Measurements from ENCODE around the gene MRE11. TPM values are rescaled to one million over a fixed set of nuclear protein-coding genes. Genes with fewer than 3 reads are reported as not detected.
"Not testable (repeated sequence)": the region's sequence is repeated elsewhere in the genome, so short reads cannot be mapped to it uniquely, and the experiment has no call there.

Gene MRE11
- total RNA-seq, 1 donor from 2014 or later = 40.7 TPM

DNA sequence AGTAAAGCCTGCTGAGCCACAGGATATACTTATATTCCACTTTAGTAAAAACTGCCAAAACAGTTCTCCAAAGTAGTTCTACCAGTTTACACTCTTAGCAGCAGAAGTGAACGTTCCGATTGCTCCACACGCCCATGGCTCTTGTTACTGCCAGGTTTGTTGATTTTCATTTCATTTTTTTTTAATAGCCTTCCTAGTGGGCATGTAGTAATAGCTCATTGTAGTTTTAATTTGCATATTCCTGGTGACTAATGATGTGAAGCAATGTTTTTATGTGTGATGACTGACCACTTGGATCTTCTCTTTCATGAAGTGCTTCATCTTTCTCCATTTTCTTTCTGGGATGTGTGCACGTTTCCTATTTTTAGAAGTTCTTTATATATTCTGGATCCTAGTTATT, 13.8 kb upstream of the MRE11 start:
- intact Hi-C loops (cut with micrococcal nuclease) = no loop called here

DNA sequence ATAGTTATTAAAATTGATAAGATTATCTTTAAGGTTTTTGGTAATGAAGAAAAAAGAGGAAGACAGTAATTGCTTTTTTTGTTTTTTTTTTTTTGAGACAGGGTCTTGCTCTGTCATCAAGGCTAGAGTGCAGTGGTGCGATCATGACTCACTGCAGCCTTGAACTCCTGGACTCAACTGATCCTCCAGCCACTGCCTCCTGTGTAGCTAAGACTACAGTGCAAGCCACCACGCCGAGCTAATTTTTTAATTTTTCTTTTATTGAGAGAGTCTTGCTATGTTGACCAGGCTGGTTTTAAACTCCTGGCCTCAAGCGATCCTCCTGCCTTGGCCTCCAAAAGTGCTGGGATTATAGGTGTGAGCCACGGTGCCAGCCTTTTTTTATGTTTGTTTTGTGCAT, 12.9 kb upstream of the MRE11 start:
- intact Hi-C loops (cut with micrococcal nuclease) = not testable (repeated sequence)

DNA sequence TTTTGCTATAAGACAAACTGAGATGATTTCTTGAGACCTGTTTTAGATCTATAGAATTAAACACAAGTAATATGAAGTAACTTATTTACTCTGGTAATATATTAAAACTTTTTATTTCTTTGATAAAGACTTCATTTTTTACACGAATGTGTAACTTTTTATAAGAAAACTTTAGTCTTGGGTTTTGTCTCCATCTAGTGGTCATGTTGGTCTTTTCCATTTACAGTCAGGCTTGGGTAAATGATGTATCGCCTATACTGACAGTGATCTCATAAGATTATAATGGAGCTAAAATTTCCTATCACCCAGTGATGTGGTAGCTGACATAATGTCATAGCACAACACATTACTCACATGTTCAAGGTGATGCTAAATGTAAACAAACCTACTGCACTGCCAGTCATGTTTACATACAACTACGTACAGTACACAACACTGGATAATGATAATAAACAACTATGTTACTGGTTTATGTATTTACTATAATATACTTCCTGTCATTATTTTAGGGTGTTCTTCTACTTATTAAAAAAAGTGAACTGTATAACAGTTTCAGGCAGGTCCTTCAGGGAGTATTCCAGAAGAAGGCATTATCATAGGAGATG, 11.1 kb upstream of the MRE11 start:
- intact Hi-C loops (cut with micrococcal nuclease) = loop anchor here (1.0 to 2.0 kb wide), 3 partner anchors 179 to 610 kb away; no protein-coding TSS in a partner anchor

DNA sequence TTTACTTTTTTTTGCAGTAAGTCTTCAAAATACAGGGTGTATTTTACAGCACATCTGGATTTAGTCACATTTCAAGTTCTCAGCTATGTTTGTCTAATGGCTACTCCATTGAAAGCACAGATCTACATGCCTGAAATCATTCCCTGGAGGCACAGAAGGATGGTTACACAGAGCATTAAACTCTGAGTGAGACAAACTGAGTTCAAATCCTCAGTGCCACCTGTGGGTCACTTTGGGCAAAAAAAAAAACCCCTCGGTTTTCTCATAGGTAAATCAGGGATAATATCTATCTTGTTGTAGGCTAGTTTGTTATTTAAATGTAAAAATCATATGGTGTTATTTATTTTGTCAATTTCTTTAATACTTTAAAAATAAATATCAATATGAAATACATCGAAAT, 7.9 kb upstream of the MRE11 start:
- intact Hi-C loops (cut with micrococcal nuclease) = no loop called here

DNA sequence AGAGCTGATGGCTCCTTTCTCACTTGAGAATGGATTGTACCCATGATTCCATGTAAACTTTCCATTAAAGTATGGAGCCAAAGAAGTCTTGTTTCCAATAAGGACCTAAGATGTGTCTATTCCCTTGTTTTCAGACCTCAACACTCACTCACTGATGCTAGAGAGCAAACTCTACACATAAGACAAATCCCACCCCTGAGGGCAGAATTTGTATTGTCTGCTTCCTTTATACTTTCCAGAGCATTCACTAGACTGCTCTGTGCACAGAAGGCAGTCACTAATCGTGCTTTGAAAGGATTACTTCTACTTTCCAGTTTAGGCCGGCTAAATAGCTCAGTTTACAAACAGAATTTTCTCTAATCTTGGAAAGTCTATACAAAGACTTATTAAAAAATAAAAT, 6.5 kb upstream of the MRE11 start:
- intact Hi-C loops (cut with micrococcal nuclease) = no loop called here

DNA sequence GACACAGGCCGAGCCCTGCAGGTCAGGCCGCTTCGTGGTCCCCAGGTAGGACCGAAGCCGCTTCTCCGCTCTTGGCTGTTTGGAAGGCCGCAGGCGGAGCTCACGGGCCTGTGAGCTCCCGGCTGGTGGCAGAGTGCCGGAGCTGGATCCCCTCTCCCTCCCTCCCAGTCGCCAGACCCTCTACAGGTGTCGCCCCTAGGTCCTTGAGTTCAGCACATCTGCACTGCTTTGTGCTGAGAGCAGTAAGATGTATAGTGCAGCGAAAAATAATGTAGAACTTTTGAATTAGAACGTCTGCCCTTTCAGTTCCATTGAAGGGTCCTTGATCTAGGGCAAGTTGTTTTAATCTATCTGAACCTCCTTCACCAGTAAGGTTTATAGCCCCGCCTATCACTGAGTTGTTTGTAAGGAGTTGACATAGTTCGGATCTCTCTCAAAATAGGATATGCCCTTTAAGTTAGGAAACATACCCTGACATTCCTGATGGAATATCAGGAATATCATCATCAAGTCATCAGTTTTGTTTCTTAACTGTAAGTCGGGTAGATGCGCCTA, 559 bp upstream of the MRE11 start:
- intact Hi-C loops (cut with micrococcal nuclease) = loop anchor here (2.0 to 5.0 kb wide), 3 partner anchors 573 to 1297 kb away; partner anchors contain the start of genes CEP57, MED17 and SRSF8

DNA sequence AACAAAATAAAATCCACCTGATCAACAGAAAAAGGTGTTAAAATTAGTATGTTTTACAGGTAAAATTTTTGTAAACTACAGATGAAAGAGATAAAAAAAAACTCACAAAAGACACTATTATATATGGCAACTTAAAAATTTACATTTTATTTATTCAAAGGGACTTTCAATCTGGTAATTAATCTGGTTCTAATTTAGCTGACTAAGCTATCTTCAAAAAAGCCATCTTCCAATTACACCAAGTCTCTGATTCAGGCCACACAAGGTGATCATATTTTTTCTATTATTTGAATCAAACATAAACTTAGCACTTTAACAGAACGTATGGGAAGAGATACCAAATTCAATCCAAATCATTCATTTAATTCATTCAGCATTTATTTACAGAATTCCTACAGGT, 7.6 kb downstream of the MRE11 start:
- intact Hi-C loops (cut with micrococcal nuclease) = no loop called here

DNA sequence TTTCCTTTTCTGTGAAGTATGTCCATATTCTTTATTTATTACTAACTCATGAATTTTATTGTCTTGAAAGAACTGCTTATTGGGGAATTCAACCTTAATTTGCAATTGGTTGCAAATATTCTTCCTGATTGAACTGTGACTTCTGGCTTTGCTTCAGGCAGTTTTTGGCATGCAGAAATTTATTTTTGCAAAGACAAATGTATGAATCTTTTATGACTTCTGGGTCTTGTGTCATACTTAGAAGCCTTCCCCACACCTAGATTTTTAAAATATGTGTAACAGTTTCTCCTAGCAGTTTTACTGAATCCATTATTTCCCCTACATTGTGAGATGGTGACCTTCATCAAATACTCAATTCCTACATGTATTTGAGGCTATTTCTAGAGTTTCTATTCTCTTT, 12.3 kb downstream of the MRE11 start:
- intact Hi-C loops (cut with micrococcal nuclease) = no loop called here

DNA sequence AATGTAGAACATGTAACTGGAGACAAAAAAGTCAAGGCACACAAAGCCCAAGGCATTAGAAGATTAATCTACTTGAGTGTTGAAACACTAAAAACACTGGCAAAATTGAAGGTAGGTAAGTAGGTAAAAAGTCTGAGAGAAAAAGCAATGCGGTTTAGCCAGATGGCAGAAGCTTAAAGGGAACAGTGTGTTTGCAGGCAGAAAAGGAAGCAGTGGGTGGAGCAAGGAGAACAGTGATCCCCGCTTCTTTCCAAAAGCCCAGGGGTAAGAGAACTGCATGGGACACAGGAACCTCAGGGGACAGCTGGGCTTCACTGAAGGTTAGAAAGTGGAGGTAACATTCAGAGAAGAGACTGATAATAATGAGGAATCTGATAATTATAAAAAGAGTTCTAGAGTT, 16.0 kb downstream of the MRE11 start:
- intact Hi-C loops (cut with micrococcal nuclease) = no loop called here

DNA sequence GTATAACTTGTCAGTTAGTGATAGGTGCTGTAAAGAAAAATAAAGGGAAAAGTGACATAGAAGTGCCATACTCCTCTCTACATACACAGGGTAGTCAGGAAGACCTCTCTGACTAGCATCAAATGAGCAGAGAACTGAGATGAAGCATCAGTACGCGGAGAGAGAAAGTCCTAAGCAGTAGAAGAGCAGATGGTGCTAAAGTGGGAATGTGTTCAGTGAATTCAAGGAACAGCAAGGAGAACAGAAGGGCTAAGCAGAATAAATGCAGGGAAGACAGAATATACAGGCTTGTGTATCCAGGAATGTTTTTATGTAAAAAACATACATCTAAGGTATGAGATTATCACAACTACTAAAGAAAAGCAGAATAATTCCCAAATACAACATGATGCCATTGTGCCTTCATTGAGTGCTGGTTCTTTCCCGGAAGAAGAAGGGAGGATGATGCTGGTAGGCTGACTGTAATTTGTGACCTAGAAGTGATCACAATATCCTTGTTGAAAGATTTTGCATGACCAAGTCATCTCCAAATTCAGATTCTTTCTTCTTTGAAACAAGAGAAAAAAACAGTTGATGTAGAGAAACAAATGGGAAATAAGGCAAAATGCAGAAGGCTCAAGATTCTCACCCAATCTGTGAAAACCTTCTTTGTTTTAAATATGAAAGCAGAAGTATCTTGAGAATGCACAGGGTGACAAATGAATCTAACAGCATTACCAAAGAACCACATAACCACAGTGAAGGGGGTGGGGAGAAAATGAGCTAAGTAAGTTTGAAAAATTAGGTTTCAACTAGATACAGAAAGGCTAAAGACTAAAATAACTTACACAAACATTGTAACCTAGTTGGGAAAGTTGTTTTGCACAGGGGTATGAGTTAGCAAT, 20.5 kb downstream of the MRE11 start:
- intact Hi-C loops (cut with micrococcal nuclease) = loop anchor here (1.0 kb wide), 1 partner anchor 20 kb away; the partner anchor contains the start of genes ANKRD49 and MRE11

DNA sequence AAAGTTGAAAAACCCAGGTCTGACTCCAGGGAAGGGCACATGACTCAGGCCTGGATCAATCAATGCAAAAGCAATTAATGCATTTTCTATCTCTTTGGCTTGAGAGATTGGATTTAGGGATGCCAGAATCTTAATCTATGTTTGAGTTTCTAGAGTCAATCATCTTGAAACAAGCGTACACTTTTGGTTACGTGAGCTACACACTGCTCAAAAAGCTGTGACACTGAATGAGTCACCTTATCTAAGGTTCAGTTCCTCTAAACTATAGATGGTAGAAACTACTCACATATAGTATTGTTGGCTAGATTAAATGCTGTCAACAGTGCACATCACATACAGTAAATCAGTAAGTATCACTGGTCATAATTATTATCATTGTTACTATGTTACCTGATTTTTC, 24.2 kb downstream of the MRE11 start:
- intact Hi-C loops (cut with micrococcal nuclease) = no loop called here

DNA sequence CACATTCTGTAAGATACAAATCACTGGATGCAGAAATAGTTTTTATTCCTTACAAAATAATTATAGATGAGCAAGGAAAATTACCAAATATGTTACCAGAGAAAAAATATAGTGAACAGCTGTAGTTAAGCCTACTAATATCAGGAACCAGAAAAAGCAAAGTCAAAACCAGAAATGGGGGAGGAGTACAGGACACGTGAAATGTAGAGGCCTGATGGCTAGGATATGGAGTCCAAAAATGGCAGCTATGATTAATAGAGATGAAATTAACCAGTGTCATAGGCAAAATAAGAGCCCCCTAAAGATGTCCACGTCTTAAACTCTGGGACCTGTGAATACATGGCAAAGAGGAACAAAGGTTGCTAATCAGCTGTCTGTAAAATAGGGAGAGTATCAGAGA, 34.1 kb downstream of the MRE11 start:
- intact Hi-C loops (cut with micrococcal nuclease) = no loop called here

DNA sequence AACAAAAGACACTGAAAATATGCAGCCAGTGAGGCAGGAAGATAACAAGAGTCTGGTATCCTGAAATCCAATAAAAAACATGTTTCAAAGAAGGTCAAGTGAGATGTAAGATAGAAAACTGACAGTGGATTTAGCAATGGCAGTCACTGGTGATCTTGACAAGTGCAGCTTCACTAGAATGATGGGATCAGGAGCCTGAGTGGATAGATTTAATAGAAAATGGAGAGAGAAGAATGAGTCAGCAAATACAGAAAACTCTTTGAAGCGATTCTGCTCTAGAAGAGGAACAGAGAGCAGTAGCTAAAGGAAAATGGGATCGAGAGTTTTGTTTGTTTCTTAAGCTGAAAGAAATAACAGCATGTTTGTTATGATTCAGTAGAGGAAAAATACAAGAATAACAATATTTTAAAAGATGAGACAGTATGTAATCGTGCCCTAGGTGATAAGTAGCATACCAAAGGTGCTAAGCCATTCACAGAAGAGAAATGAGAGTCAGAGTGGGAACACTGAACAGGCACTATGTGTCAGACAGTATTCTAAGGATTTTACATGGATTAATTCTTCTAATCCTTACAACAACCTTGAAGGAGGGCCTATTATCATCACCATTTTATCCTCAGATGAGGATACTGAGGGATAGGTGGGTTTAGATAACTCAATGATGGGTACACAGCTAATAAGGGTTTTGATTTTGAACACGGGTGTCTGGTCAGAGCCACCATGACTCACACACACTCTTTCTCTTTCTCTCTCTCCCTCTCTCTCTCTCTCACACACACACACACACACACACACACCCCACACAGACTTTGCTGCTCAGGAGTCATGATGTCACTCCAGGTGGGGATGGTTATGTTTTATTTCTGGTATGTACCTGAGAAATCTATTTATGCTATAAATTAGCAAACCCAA, 36.3 kb downstream of the MRE11 start:
- intact Hi-C loops (cut with micrococcal nuclease) = no loop called here

DNA sequence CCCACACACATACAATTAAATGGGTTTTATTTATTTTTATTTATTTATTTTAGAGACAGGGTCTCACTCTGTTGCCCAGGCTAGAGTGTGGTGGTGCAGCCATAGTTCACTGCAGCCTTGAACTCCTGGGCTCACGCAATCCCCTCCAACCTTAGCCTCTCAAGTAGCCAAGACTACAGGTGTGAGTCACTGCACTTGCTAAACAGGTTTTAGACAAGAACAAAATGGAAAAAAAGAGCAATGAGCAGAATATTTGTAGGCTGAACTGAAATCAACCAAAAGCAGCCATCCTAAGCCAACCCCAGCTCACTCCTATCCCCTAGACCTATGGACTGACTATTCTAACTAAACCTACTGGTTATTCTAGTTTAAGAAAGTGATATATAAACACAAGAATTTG, 37.8 kb downstream of the MRE11 start:
- intact Hi-C loops (cut with micrococcal nuclease) = no loop called here

DNA sequence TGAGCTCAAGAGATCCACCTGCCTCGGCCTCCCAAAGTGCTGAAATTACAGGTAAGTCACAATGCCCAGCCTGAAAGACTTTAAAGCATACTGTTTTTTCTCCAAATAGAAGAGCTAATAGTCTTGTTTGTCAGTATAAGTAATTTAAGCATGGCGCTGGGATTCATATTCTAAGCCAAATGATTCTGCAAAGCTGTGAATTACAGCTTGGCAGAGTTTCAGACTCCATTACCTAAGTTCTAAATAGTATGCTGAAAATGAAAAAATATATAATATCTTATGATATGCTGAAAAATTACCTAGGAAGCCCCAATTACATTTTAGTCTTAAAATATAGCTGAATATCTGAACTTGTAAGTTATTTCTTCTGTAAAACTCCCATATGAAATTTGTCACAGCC, 39.3 kb downstream of the MRE11 start:
- intact Hi-C loops (cut with micrococcal nuclease) = no loop called here

DNA sequence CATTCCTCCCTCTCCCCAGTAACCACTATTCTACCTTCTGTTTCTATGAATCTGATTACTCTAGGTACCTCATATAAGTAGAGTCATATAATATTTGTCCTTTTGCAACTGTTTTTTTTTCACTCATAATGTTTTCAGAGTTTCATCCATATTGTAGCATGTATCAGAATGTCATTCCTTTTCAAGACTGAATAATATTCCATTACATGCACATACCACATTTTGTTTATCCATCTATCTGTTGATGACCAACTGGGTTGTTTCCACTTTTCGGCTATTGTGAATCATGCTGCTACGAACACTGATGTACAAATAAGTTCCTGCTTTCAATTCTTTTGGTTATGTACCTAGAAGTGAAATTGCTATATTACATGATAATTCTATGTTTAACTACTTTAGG, 40.7 kb downstream of the MRE11 start:
- intact Hi-C loops (cut with micrococcal nuclease) = no loop called here

DNA sequence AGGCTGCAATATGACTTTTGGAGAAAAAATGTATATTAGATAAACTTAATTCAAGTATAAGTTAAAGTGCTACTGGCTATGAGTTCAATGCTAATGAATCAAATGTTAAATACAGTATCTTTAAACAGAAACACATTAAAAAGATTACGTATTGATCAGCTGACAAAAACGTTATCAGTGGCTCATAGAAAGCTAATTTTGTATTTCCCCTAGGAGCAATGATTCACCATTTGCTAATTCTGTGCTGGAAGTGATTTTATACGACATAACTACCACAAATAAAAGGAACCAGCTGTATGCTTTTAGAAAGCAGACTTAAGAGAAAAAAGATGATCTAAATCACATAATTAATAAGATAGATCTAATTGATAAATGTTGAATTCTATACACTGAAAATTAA, 43.6 kb downstream of the MRE11 start:
- intact Hi-C loops (cut with micrococcal nuclease) = no loop called here

DNA sequence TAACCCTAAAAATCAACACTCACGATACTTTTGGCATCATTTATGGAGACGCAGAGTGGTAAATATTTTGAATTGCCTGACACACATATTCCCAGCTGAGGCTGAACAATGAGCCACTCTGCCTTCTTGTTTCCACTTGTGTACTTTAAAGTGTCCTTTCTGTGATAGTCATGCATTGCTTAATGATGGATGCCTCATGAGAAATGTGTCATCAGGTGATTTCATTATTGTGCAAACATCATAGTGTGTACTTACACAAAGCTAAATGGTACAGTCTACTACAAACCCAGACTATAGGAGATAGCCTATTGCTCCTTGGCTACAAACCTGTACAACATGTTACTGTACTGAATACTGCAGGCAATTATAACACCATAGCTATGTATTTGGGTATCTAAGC, 44.2 kb downstream of the MRE11 start:
- intact Hi-C loops (cut with micrococcal nuclease) = no loop called here

DNA sequence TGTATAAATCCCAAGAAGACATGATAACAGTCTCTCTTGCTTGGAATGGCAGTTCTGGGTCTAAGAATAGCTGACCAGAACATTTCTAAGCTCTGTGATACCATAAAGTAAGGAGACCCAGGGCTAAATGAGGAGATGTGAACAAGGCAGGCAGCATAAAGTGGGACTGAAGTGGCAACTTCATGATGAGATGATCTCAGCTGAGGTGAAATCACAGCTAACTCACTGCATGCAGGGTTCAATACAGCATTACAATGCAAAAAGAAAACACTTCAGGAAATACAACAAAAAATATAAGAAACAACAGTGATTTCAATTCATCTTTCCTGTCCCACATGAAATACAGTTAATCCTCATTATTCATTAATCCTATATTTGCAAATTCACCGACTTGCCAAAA, 44.6 kb downstream of the MRE11 start:
- intact Hi-C loops (cut with micrococcal nuclease) = no loop called here

DNA sequence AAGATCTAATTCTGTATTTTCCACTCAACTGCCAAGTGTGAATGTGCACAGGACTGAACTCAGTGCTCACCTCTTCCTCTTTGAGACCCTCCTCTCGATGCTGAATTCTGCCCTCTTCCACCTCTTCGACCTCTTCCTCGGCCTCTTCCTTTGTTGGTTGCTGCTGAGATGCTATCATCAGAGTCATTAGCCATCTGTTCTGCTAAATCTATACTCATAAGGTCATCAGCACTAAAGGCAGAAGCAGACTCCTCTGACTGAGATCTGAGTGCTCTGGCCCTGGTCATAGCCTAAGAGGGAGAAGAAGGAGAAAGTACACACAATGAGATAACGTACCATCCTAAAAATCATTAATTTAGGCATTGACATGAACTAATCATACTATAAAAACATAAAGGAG, 46.5 kb downstream of the MRE11 start:
- intact Hi-C loops (cut with micrococcal nuclease) = no loop called here

DNA sequence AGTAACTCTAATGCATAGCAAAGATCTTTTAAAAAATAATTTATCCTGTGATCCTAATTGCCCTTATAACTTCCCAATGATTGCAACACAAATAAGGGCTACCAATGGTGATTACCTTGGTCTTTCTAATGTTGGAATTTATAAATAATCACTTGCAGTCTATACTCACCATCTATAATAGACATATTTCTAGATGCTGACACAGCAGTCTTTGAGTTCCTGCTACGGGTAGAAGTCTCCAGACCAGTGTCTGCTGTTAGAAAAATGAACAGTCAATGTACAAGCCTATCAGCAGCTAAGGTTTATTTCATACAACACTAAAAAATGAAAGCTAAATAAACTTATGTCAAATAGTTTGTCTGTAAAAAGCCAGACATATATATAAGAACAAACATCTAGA, 48.0 kb downstream of the MRE11 start:
- intact Hi-C loops (cut with micrococcal nuclease) = no loop called here
